Thyroid gland (tissue), 4 donors: ENCODE data around the gene KLHL12. TPM values are rescaled to one million over a fixed set of nuclear protein-coding genes. Genes with fewer than 3 reads are reported as not detected.

ENCODE experiments used
- DNase-seq, 2 donors: peaks; one replicate each; pipeline ENCODE4 v3.0.0-alpha.2; 2019
- H3K27ac ChIP-seq, 3 donors: fragments of 200-600 bp; sonication (generic); 1 replicate in 2 of 3; 2 replicates in 1 of 3; pipeline ENCODE4 v1.5.1; 2016 to 2019; ENCODE audit warnings: mild to moderate bottlenecking in 1 of 3, moderate library complexity in 1 of 3
- H3K27me3 ChIP-seq: fragments of 200-600 bp; sonication (generic); one replicate; pipeline ENCODE4 v1.5.1; 2019
- H3K36me3 ChIP-seq, 2 donors: fragments of 200-600 bp; sonication (generic); one replicate each; pipeline ENCODE4 v1.5.1; 2016 to 2019
- H3K4me1 ChIP-seq, 2 donors: fragments of 200-600 bp; sonication (generic); one replicate each; pipeline ENCODE4 v1.5.1; 2017 to 2019
- H3K4me3 ChIP-seq, 3 donors: fragments of 200-600 bp; sonication (generic); replicated peaks in 1 of 3; 1 replicate in 2 of 3; 2 replicates in 1 of 3; pipeline ENCODE4 v1.5.1; 2016; ENCODE audit warnings: mild to moderate bottlenecking in 1 of 3
- H3K9me3 ChIP-seq: fragments of 200-600 bp; sonication (generic); one replicate; pipeline ENCODE4 v1.5.1; 2017
- CTCF ChIP-seq, 6 experiments: fragments of 200-600 bp in 3 of 6; fragments of 450-650 bp in 3 of 6; sonication (generic) in 3 of 6; IDR thresholded peaks; one replicate each; pipeline ENCODE4 v1.5.1; 2016 to 2019; ENCODE audit warnings: antibody characterized with exemption in 6 of 6, mild to moderate bottlenecking in 2 of 6, inconsistent platforms in 1 of 6, moderate library complexity in 1 of 6
- POLR2A ChIP-seq, 2 donors: fragments of 450-650 bp; IDR thresholded peaks; one replicate each; pipeline ENCODE4 v1.6.1; 2017; ENCODE audit warnings: antibody characterized with exemption in 2 of 2, mild to moderate bottlenecking in 2 of 2, moderate library complexity in 1 of 2
- WGBS, 2 donors: methylation state at CpG; one replicate each; pipeline ENCODE4 v1.1.5; 2017; 5-methylcytosine and 5-hydroxymethylcytosine counted together
- intact Hi-C: fragments of 100-400 bp; cut with DNase I; formaldehyde crosslinking; loops from one replicate; pipeline ENCODE4 v1.15.1; 2023
- total RNA-seq, 4 donors: library from RNA; depleted of rRNA; stranded (reverse); fragments of >200 nt; gene quantifications; one replicate each; pipeline ENCODE4 v1.2.3, GENCODE V29; 2016

Gene KLHL12
- total RNA-seq, 4 donors from 2014 or later: 25.1 to 34.0 (median 29.1) TPM

GRCh38 chr1:202901555-202901954 lies 25.5 kb downstream of the KLHL12 start:
- no peak for TF ChIP-seq CTCF (IDR thresholded peaks at IDR 0.05)
- no peak for TF ChIP-seq POLR2A (IDR thresholded peaks at IDR 0.05)
- 94 to 95% methylated on average over 4 of the region's 4 CpGs for WGBS, 2 donors

GRCh38 chr1:202892501-202892900 lies 34.5 kb downstream of the KLHL12 start:
- Histone ChIP-seq H3K27me3 (no peaks in the 10 kb centered on the region), H3K9me3 (no peaks in the 10 kb centered on the region), H3K4me1 (peaks cover 7 to 11% of the 10 kb centered on the region in 2 donors), H3K4me3 (no peak overlapping the region), H3K36me3 (peaks cover 47 to 49% of the 10 kb centered on the region in 2 donors), H3K27ac (no peak overlapping the region)
- WGBS, 2 donors: 96% methylated on average over 7 of the region's 7 CpGs
- intact Hi-C loops: no loop called here
- TF ChIP-seq POLR2A (IDR thresholded peaks at IDR 0.05) (no peak), CTCF (IDR thresholded peaks at IDR 0.05) (no peak)
- no peak for DNase-seq

More at GRCh38 chr1:202901555-202901954, 25.5 kb downstream of the KLHL12 start:
- no peaks in the 10 kb centered on the region for H3K9me3 ChIP-seq
- peaks cover 4 to 21% of the 10 kb centered on the region in 2 donors for H3K36me3 ChIP-seq
- DNase-seq: no peak
- H3K27me3 ChIP-seq: no peaks in the 10 kb centered on the region
- H3K27ac ChIP-seq: no peak overlapping the region
- no peak overlapping the region for H3K4me3 ChIP-seq
- no peaks in the 10 kb centered on the region for H3K4me1 ChIP-seq
- intact Hi-C loops: no loop called here

- no peak for DNase-seq
- Histone ChIP-seq H3K9me3 (no peaks in the 10 kb centered on the region), H3K4me3 (no peak overlapping the region), H3K27ac (no peak overlapping the region), H3K27me3 (no peaks in the 10 kb centered on the region), H3K36me3 (peaks cover 32 to 34% of the 10 kb centered on the region in 2 donors), H3K4me1 (peaks cover 7 to 12% of the 10 kb centered on the region in 2 donors)
- TF ChIP-seq CTCF (IDR thresholded peaks at IDR 0.05): no peak
- no peak for TF ChIP-seq POLR2A (IDR thresholded peaks at IDR 0.05)
- 82 to 90% methylated on average over 4 of the region's 4 CpGs for WGBS, 2 donors
- intact Hi-C loops: no loop called here
Observed at GRCh38 chr1:202890392-202890791, 36.6 kb downstream of the KLHL12 start.

GRCh38 chr1:202888531-202889360 lies 38.3 kb downstream of the KLHL12 start, which contains the start of gene RABIF:
TSS of gene RABIF (minus strand) at chr1:202889149. CDS start at chr1:202889098, 51 bp downstream.
- intact Hi-C loops: loop anchor here (10.0 kb wide), 1 partner anchor 66 kb away; the partner anchor contains the start of gene ADIPOR1

More at GRCh38 chr1:202888531-202889360, 38.3 kb downstream of the KLHL12 start, which contains the start of gene RABIF:
- no peaks in the 10 kb centered on the region for H3K9me3 ChIP-seq
- peaks cover 7 to 12% of the 10 kb centered on the region in 2 donors for H3K4me1 ChIP-seq
- DNase-seq: peak; percentile 98
- peak within 1 kb of the TSS; percentile 54 to 92 (median 84) for H3K27ac ChIP-seq
- peaks cover 16 to 18% of the 10 kb centered on the region in 2 donors for H3K36me3 ChIP-seq
- H3K27me3 ChIP-seq: no peaks in the 10 kb centered on the region
- peak within 1 kb of the TSS; percentile 17 to 96 (median 77) for H3K4me3 ChIP-seq
- WGBS, 2 donors: 0% methylated on average over 7 to 12 of the region's 84 CpGs
- peak in 2 of 6 experiments; percentile 11 to 18 for TF ChIP-seq CTCF (IDR thresholded peaks at IDR 0.05)
- peak; percentile 55 to 86 for TF ChIP-seq POLR2A (IDR thresholded peaks at IDR 0.05)
